Tibial artery (tissue), 4 donors: ENCODE data around the gene RIN3.

ENCODE experiments used
- DNase-seq, 2 donors: peaks; one replicate each; pipeline ENCODE4 v3.0.0-alpha.2; 2019
- H3K27ac ChIP-seq, 2 donors: fragments of 200-600 bp; sonication (generic) in 1 of 2; 1 replicate in 1 of 2; 2 replicates in 1 of 2; pipeline ENCODE4 v1.5.1; 2018 to 2019; ENCODE audit warnings: mild to moderate bottlenecking in 1 of 2
- H3K27me3 ChIP-seq, 2 donors: fragments of 200-600 bp; sonication (generic) in 1 of 2; one replicate each; pipeline versions ENCODE4 v1.5.1 to v1.6.0; 2016 to 2019
- H3K36me3 ChIP-seq, 3 donors: fragments of 200-600 bp; sonication (generic) in 2 of 3; one replicate each; pipeline ENCODE4 v1.5.1; 2016 to 2019; ENCODE audit warnings: mild to moderate bottlenecking in 2 of 3
- H3K4me1 ChIP-seq, 4 donors: fragments of 200-600 bp; sonication (generic) in 2 of 4; 1 replicate in 3 of 4; 2 replicates in 1 of 4; pipeline ENCODE4 v1.5.1; 2016 to 2019
- H3K4me3 ChIP-seq, 2 donors: fragments of 200-600 bp; sonication (generic) in 1 of 2; 1 replicate in 1 of 2; 2 replicates in 1 of 2; pipeline ENCODE4 v1.5.1; 2018 to 2019; ENCODE audit warnings: mild to moderate bottlenecking in 2 of 2
- H3K9me3 ChIP-seq, 3 donors: fragments of 200-600 bp; sonication (generic) in 1 of 3; one replicate each; pipeline ENCODE4 v1.5.1; 2016 to 2019
- CTCF ChIP-seq, 2 experiments: fragments of 200-600 bp in 1 of 2; fragments of 450-650 bp in 1 of 2; IDR thresholded peaks; one replicate each; pipeline ENCODE4 v1.5.1; 2017 to 2019; ENCODE audit warnings: antibody characterized with exemption in 2 of 2, mild to moderate bottlenecking in 1 of 2, moderate library complexity in 1 of 2
- intact Hi-C: fragments of 100-400 bp; cut with DNase I; formaldehyde crosslinking; loops from one replicate; pipeline ENCODE4 v1.15.0; 2023; ENCODE audit warnings: low total_unique reads

Gene RIN3

GRCh38 chr14:92581206-92581605 is 67.6 kb downstream of the RIN3 start:
- Histone ChIP-seq H3K36me3 (peaks cover 0 to 35% (median 15%) of the 10 kb centered on the region in 3 donors), H3K27ac (no peak overlapping the region), H3K4me3 (no peak overlapping the region), H3K9me3 (no peaks in the 10 kb centered on the region), H3K4me1 (peaks cover 0 to 26% (median 15%) of the 10 kb centered on the region in 4 donors), H3K27me3 (no peaks in the 10 kb centered on the region)
- intact Hi-C loops: no loop called here
- no peak for TF ChIP-seq CTCF (IDR thresholded peaks at IDR 0.05)
- peak in 1 of 2 donors; percentile 54 for DNase-seq

- H3K36me3 ChIP-seq: peaks cover 0 to 32% (median 15%) of the 10 kb centered on the region in 3 donors
- no peaks in the 10 kb centered on the region for H3K27me3 ChIP-seq
- H3K9me3 ChIP-seq: no peaks in the 10 kb centered on the region
- no peak overlapping the region for H3K4me3 ChIP-seq
- H3K27ac ChIP-seq: no peak overlapping the region
- DNase-seq: no peak
- intact Hi-C loops: no loop called here
- H3K4me1 ChIP-seq: peaks cover 0 to 33% (median 22%) of the 10 kb centered on the region in 4 donors
- no peak for TF ChIP-seq CTCF (IDR thresholded peaks at IDR 0.05)
Observed at GRCh38 chr14:92581966-92582566, 68.5 kb downstream of the RIN3 start.

GRCh38 chr14:92582706-92583452 is 69.3 kb downstream of the RIN3 start:
- DNase-seq: peak in 1 of 2 donors; percentile 38
- Histone ChIP-seq H3K27ac (no peak overlapping the region), H3K36me3 (peaks cover 0 to 24% (median 15%) of the 10 kb centered on the region in 3 donors), H3K9me3 (no peaks in the 10 kb centered on the region), H3K27me3 (no peaks in the 10 kb centered on the region), H3K4me3 (no peak overlapping the region), H3K4me1 (peaks cover 0 to 41% (median 30%) of the 10 kb centered on the region in 4 donors)
- intact Hi-C loops: no loop called here
- no peak for TF ChIP-seq CTCF (IDR thresholded peaks at IDR 0.05)

GRCh38 chr14:92584220-92584619 is 70.6 kb downstream of the RIN3 start:
- peak overlapping the region; percentile 74 to 85 for H3K27ac ChIP-seq
- peaks cover 0 to 45% (median 32%) of the 10 kb centered on the region in 4 donors for H3K4me1 ChIP-seq
- DNase-seq: peak in 1 of 2 donors; percentile 51
- H3K4me3 ChIP-seq: no peak overlapping the region
- no peaks in the 10 kb centered on the region for H3K27me3 ChIP-seq
- H3K36me3 ChIP-seq: peaks cover 0 to 21% (median 12%) of the 10 kb centered on the region in 3 donors
- H3K9me3 ChIP-seq: no peaks in the 10 kb centered on the region
- TF ChIP-seq CTCF (IDR thresholded peaks at IDR 0.05): no peak
- intact Hi-C loops: no loop called here

GRCh38 chr14:92584816-92585215 is 71.2 kb downstream of the RIN3 start:
- DNase-seq: peak in 1 of 2 donors; percentile 58
- H3K36me3 ChIP-seq: peaks cover 0 to 17% (median 8%) of the 10 kb centered on the region in 3 donors
- H3K4me3 ChIP-seq: no peak overlapping the region
- H3K27me3 ChIP-seq: no peaks in the 10 kb centered on the region
- no peaks in the 10 kb centered on the region for H3K9me3 ChIP-seq
- H3K27ac ChIP-seq: peak overlapping the region; percentile 74 to 85
- peaks cover 0 to 51% (median 38%) of the 10 kb centered on the region in 4 donors for H3K4me1 ChIP-seq
- TF ChIP-seq CTCF (IDR thresholded peaks at IDR 0.05): no peak
- intact Hi-C loops: no loop called here
